Measurements from ENCODE around the gene GGA1. TPM values are rescaled to one million over a fixed set of nuclear protein-coding genes. Genes with fewer than 3 reads are reported as not detected.
A peak's percentile ranks its signal among the peaks of the same experiment; 100 is the strongest.

The GGA1 gene
- total and polyA plus RNA-seq, 9 of the 15 experiments (the other 6 are each of a cell fraction or from before 2014, with no cell fraction given), result 1.5 to 69.5 (median 31.6) TPM

- no peak for TF ChIP-seq SFPQ (IDR thresholded peaks at IDR 0.05; ENCODE audit: low read depth, low read length)
- peak; percentile 57; the same call in 1 of the 2 replicates for TF ChIP-seq NFIC (IDR thresholded peaks at IDR 0.05)
- peak; percentile 68; the same call in 1 of the 2 replicates for TF ChIP-seq RNF2 (IDR thresholded peaks at IDR 0.05)
- TF ChIP-seq CREB3L1 (IDR thresholded peaks at IDR 0.05; ENCODE audit: borderline replicate concordance, low read depth), result 0 out of 2 replicates have a peak, but pooled peaks have one; percentile 30
- no peak for TF ChIP-seq SRSF3 (IDR thresholded peaks at IDR 0.05; ENCODE audit: insufficient read depth, low read length)
- TF ChIP-seq PKNOX1 (IDR thresholded peaks at IDR 0.05), result no peak
- no peak for TF ChIP-seq SRSF7 (optimal IDR thresholded peaks at IDR 0.05; ENCODE audit: low read depth, low read length)
- no peak for TF ChIP-seq ATF6 (CRISPR knock-in tag; IDR thresholded peaks at IDR 0.05)
- no peak for TF ChIP-seq RNF219 (CRISPR knock-in tag; IDR thresholded peaks at IDR 0.05)
- peak; percentile 39; the same call in 1 of the 2 replicates for TF ChIP-seq KLF16 (IDR thresholded peaks at IDR 0.05)
- peak; percentile 73; the same call in 1 of the 2 replicates for TF ChIP-seq JUN (IDR thresholded peaks at IDR 0.05; ENCODE audit: borderline replicate concordance, low read depth, low read length)
- no peak for TF ChIP-seq JUN (CRISPR knock-in tag; IDR thresholded peaks at IDR 0.05; ENCODE audit: borderline replicate concordance)
- no peak for TF ChIP-seq ELF4 (CRISPR knock-in tag; IDR thresholded peaks at IDR 0.05)
Measured at GRCh38 chr22:37561212-37562048, 47.2 kb upstream of the GGA1 start (continued).

Measured in K562 (cell line).